PC-9 (cell line): ENCODE data around the gene PCDHB13. TPM values are rescaled to one million over a fixed set of nuclear protein-coding genes. Genes with fewer than 3 reads are reported as not detected.
"Not testable (repeated sequence)": the region's sequence is repeated elsewhere in the genome, so short reads cannot be mapped to it uniquely, and the experiment has no call there.

Experiments
- BruUV-seq: library from RNA; stranded (reverse); fragments of 400-500 nt; replicated peaks from 2 replicates; lab custom pipeline; 2021; lab: Mats Ljungman, UMichigan
- CTCF ChIA-PET: fragments of 300-600 bp; sonication (Branson Sonifier 250); formaldehyde crosslinking; loops from one replicate; lab custom pipeline; 2022; ENCODE audit warnings: antibody characterized with exemption; lab: Charles Lee
- POLR2A ChIA-PET: fragments of 300-600 bp; sonication (Branson Sonifier 250); formaldehyde crosslinking; loops from one replicate; lab custom pipeline; 2022; ENCODE audit warnings: antibody characterized with exemption; ENCODE audit not compliant: unreplicated experiment; lab: Charles Lee
- DNase-seq, 2 experiments: peaks; one replicate each; pipeline versions ENCODE4 v3.0.0 to v3.0.0-alpha.2; 2015 to 2022; ENCODE audit warnings: mixed read lengths in 1 of 2
- H2AFZ ChIP-seq: fragments of 200-600 bp; sonication (generic); 2 replicates; pipeline ENCODE4 v1.8.1; 2017; ENCODE audit warnings: antibody characterized with exemption
- H3F3A ChIP-seq: fragments of 200-600 bp; sonication (generic); 2 replicates; pipeline ENCODE4 v1.8.1; 2017; ENCODE audit warnings: antibody characterized with exemption, mild to moderate bottlenecking, low read depth; ENCODE audit not compliant: insufficient read depth
- H3K27ac ChIP-seq: fragments of 200-600 bp; sonication (generic); 2 replicates; pipeline ENCODE4 v1.6.1; 2016; ENCODE audit warnings: mixed run types
- H3K27me3 ChIP-seq: fragments of 200-600 bp; sonication (generic); 2 replicates; pipeline ENCODE4 v1.6.1; 2016; ENCODE audit warnings: low read depth, mixed run types; ENCODE audit not compliant: insufficient read depth
- H3K36me3 ChIP-seq: fragments of 200-600 bp; sonication (generic); 2 replicates; pipeline ENCODE4 v1.6.1; 2016; ENCODE audit warnings: low read depth, mixed run types
- H3K4me1 ChIP-seq: fragments of 200-600 bp; sonication (generic); replicated peaks from 2 replicates; pipeline ENCODE4 v1.6.1; 2016; ENCODE audit warnings: mixed run types; ENCODE audit not compliant: insufficient read depth
- H3K4me2 ChIP-seq: fragments of 200-600 bp; sonication (generic); 2 replicates; pipeline ENCODE4 v1.6.1; 2017; ENCODE audit warnings: mixed run types
- H3K4me3 ChIP-seq: fragments of 200-600 bp; sonication (generic); 2 replicates; pipeline ENCODE4 v1.6.1; 2016; ENCODE audit warnings: mixed run types
- H3K79me2 ChIP-seq: fragments of 200-600 bp; sonication (generic); 2 replicates; pipeline ENCODE4 v1.6.1; 2017; ENCODE audit warnings: low read depth, mixed run types
- H3K9me2 ChIP-seq: fragments of 200-600 bp; sonication (generic); 2 replicates; pipeline ENCODE4 v1.8.1; 2017; ENCODE audit warnings: mild to moderate bottlenecking; ENCODE audit not compliant: insufficient read depth
- H3K9me3 ChIP-seq: fragments of 200-600 bp; sonication (generic); 2 replicates; pipeline ENCODE4 v1.8.1; 2016; ENCODE audit warnings: low read depth; ENCODE audit not compliant: insufficient read depth
- H4K20me1 ChIP-seq: fragments of 200-600 bp; sonication (generic); 2 replicates; pipeline ENCODE4 v1.8.1; 2017; ENCODE audit not compliant: insufficient read depth
- CTCF ChIP-seq: fragments of 200-600 bp; sonication (generic); conservative IDR thresholded peaks from 2 replicates; pipeline ENCODE4 v1.6.1; 2017; ENCODE audit warnings: mixed run types, antibody characterized with exemption, mild to moderate bottlenecking, moderate library complexity
- EZH2 ChIP-seq: fragments of 200-600 bp; sonication (generic); IDR thresholded peaks from 2 replicates; pipeline ENCODE4 v1.8.0; 2017; ENCODE audit warnings: antibody characterized with exemption, low read depth
- intact Hi-C: fragments of 100-400 bp; cut with micrococcal nuclease; formaldehyde crosslinking; loops from one replicate; pipeline ENCODE4 v1.10.0; 2022; ENCODE audit not compliant: unreplicated experiment
- total RNA-seq: library from RNA; stranded (reverse); gene quantifications from 2 replicates; pipeline ENCODE4 v1.2.3, GENCODE V29; 2021

Gene PCDHB13
- total RNA-seq, 1 experiment from 2014 or later, result not detected

DNA sequence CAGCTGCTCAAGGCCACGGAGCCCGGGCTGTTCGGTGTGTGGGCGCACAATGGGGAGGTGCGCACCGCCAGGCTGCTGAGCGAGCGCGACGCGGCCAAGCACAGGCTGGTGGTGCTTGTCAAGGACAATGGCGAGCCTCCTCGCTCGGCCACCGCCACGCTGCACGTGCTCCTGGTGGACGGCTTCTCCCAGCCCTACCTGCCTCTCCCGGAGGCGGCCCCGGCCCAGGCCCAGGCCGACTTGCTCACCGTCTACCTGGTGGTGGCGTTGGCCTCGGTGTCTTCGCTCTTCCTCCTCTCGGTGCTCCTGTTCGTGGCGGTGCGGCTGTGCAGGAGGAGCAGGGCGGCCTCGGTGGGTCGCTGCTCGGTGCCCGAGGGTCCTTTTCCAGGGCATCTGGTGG lies 24.6 kb upstream of the PCDHB13 start:
- H3K9me3 ChIP-seq, H3K9me2 ChIP-seq, H3F3A ChIP-seq, H3K4me1 ChIP-seq, DNase-seq, BruUV-seq, H2AFZ ChIP-seq, H3K4me3 ChIP-seq, H3K36me3 ChIP-seq, H3K79me2 ChIP-seq, H4K20me1 ChIP-seq, H3K27me3 ChIP-seq, H3K27ac ChIP-seq, POLR2A ChIA-PET, H3K4me2 ChIP-seq, CTCF ChIA-PET: not testable (repeated sequence)
- intact Hi-C loops, result loop anchor here (10.0 kb wide), 1 partner anchor 104 kb away; no protein-coding TSS in a partner anchor

DNA sequence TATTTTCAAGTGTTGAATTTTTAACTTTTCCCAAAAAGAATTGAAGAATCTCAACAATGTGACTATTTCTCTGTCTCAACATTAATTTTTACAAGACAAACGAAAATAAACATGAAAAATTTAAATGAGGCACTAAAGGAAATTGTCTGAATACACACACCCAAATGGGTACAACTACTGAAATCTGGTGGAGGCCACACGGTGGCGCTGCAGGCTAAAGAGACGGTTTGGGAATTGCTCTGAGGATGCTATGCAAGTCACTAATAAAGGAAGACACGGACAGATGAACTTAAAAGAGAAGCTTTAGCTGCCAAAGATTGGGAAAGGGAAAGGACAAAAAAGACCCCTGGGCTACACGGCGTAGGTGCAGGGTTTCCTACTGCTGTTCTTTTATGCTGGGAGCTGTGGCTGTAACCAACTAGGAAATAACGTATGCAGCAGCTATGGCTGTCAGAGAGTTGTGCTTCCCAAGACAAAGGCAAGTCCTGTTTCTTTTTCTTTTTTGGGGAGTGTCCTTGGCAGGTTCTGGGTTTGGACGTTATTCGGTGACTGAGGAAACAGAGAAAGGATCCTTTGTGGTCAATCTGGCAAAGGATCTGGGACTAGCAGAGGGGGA lies 21.5 kb upstream of the PCDHB13 start, which contains the start of gene PCDHB10:
Gene PCDHB10, plus strand, starts transcription at position 244 of the 616 bp plus-strand sequence. Its CDS starts 200 bp downstream, at position 444.
- H3K9me3 ChIP-seq, result no peaks in the 10 kb centered on the region
- ChIA-PET POLR2A (no interaction called here), CTCF (interaction anchor here (0.6 kb wide), 1 partner anchor 372 kb away, joined by 3 read pairs; no protein-coding TSS in a partner anchor)
- no peaks in the 10 kb centered on the region for H3K4me1 ChIP-seq
- no peak within 1 kb of the TSS for H2AFZ ChIP-seq
- H3K4me2 ChIP-seq, result no peak within 1 kb of the TSS
- H3K9me2 ChIP-seq, result no peaks in the 10 kb centered on the region
- TF ChIP-seq CTCF (peak; percentile 64), EZH2 (no peak)
- H3K4me3 ChIP-seq, result no peak within 1 kb of the TSS
- BruUV-seq, result no TSS peak
- intact Hi-C loops, result no loop called here
- H4K20me1 ChIP-seq, result no peaks in the 10 kb centered on the region
- H3K79me2 ChIP-seq, result no peaks in the 10 kb centered on the region
- no peak within 1 kb of the TSS for H3K27ac ChIP-seq
- H3K27me3 ChIP-seq, result no peaks in the 10 kb centered on the region
- H3K36me3 ChIP-seq, result no peaks in the 10 kb centered on the region
- H3F3A ChIP-seq, result no peaks in the 10 kb centered on the region
- DNase-seq, result peak in 1 of 2 experiments; percentile 19

GRCh38 chr5:141194332-141194731 lies 19.4 kb upstream of the PCDHB13 start:
- POLR2A ChIA-PET, H3K4me1 ChIP-seq, H3F3A ChIP-seq, H3K4me2 ChIP-seq, H3K79me2 ChIP-seq, H3K27ac ChIP-seq, H2AFZ ChIP-seq, H4K20me1 ChIP-seq, H3K36me3 ChIP-seq, H3K27me3 ChIP-seq, H3K9me3 ChIP-seq, BruUV-seq, CTCF ChIA-PET, H3K4me3 ChIP-seq, intact Hi-C loops, DNase-seq, H3K9me2 ChIP-seq: not testable (repeated sequence)

DNA sequence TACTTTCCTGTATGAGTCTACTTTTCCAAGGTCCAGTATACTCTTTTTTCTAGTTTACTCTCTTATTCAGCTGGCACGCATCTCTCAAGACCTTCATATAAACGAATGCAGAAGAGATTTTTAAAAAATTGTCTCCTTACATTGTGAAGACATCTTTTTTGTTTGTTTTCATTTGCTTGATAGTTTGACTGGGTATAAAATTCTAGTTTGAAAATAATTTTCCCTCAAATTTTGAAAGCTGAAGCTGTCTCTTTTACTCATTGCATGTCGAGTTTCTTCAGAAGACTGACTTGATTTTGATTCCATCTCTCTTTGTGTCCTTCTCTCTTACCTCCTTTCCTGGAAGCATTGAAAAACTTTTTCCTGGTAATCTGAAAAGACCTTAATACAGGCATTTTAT lies 17.4 kb upstream of the PCDHB13 start:
- H3K4me1 ChIP-seq, result no peaks in the 10 kb centered on the region
- no peaks in the 10 kb centered on the region for H3K36me3 ChIP-seq
- no peaks in the 10 kb centered on the region for H3K9me3 ChIP-seq
- no peaks in the 10 kb centered on the region for H3K79me2 ChIP-seq
- no peak for DNase-seq
- TF ChIP-seq EZH2 (no peak), CTCF (no peak)
- H3K27ac ChIP-seq, result no peak overlapping the region
- no peaks in the 10 kb centered on the region for H3K9me2 ChIP-seq
- H4K20me1 ChIP-seq, result no peaks in the 10 kb centered on the region
- POLR2A ChIA-PET, result interaction anchor here (0.7 kb wide), 1 partner anchor 74 kb away, joined by 6 read pairs; no protein-coding TSS in a partner anchor
- CTCF ChIA-PET, result no interaction called here
- H3K27me3 ChIP-seq, result no peaks in the 10 kb centered on the region
- H3K4me3 ChIP-seq, result no peak overlapping the region
- H3K4me2 ChIP-seq, result no peak overlapping the region
- no TSS peak for BruUV-seq
- no peak overlapping the region for H2AFZ ChIP-seq
- intact Hi-C loops, result no loop called here
- no peaks in the 10 kb centered on the region for H3F3A ChIP-seq
